ENCODE measurements around the gene FABP3. TPM values are rescaled to one million over a fixed set of nuclear protein-coding genes. Genes with fewer than 3 reads are reported as not detected.

The FABP3 gene
- total and polyA plus RNA-seq, 2 experiments from 2014 or later, result 19.3 to 50.2 TPM

GRCh38 chr1:31414980-31415370, 42.1 kb upstream of the FABP3 start:
- no peak for TF ChIP-seq JUNB (IDR thresholded peaks at IDR 0.05; ENCODE audit: unreplicated experiment)
- H3K4me1 ChIP-seq (ENCODE audit: insufficient read depth), result peaks cover 23% of the 10 kb centered on the region
- peaks cover 38% of the 10 kb centered on the region for H3K4me1 Mint-ChIP-seq
- H3K4me2 ChIP-seq, result peak overlapping the region; percentile 97
- H3K4me3 Mint-ChIP-seq, result peak overlapping the region; percentile 96
- peaks cover 27% of the 10 kb centered on the region for H3K27me3 Mint-ChIP-seq (ENCODE audit: insufficient read depth, low read depth, poor library complexity)
- 0 out of 2 replicates have a peak, but pooled peaks cover 2% of the 10 kb centered on the region for H3F3A ChIP-seq (replicated peaks; ENCODE audit: low read depth)
- H3K36me3 Mint-ChIP-seq (ENCODE audit: low read depth), result peaks cover 8% of the 10 kb centered on the region; the same call in 1 of the 3 replicates
- peaks cover 12% of the 10 kb centered on the region for H3K79me2 ChIP-seq (replicated peaks; ENCODE audit: insufficient read depth)
- no peak overlapping the region for H3K27ac ChIP-seq (ENCODE audit: low read depth)
- H3K9me3 Mint-ChIP-seq, result no peaks in the 10 kb centered on the region
- peaks cover 5% of the 10 kb centered on the region; the same call in 1 of the 2 replicates for H4K20me1 ChIP-seq (replicated peaks; ENCODE audit: insufficient read depth)
- ATAC-seq (no peak), DNase-seq (ENCODE audit: low spot score) (no peak)
- no peak overlapping the region; the same call in 1 of the 2 replicates for H2AFZ ChIP-seq
- H3K27ac Mint-ChIP-seq, result no peak overlapping the region
- peaks cover 10% of the 10 kb centered on the region; the same call in 1 of the 2 replicates for H3K27me3 ChIP-seq (ENCODE audit: insufficient read depth)
- H3K4me3 ChIP-seq, result peak overlapping the region; percentile 98; the same call in 1 of the 2 replicates
- no peaks in the 10 kb centered on the region for H3K36me3 ChIP-seq (ENCODE audit: insufficient read depth)
- no peaks in the 10 kb centered on the region for H3K9me2 ChIP-seq (ENCODE audit: insufficient read depth)

- H3K4me3 Mint-ChIP-seq, result peak overlapping the region; percentile 96
- H3K27ac Mint-ChIP-seq, result peak overlapping the region; percentile 93
Observed at GRCh38 chr1:31413405-31414001, 40.6 kb upstream of the FABP3 start.

More at GRCh38 chr1:31413405-31414001, 40.6 kb upstream of the FABP3 start:
- peaks cover 27% of the 10 kb centered on the region for H3K27me3 Mint-ChIP-seq (ENCODE audit: insufficient read depth, low read depth, poor library complexity)
- peak overlapping the region; percentile 97 for H3K4me2 ChIP-seq
- no peaks in the 10 kb centered on the region for H3K9me2 ChIP-seq (ENCODE audit: insufficient read depth)
- H4K20me1 ChIP-seq (replicated peaks; ENCODE audit: insufficient read depth), result no peaks in the 10 kb centered on the region
- peaks cover 10% of the 10 kb centered on the region; the same call in 1 of the 2 replicates for H3K27me3 ChIP-seq (ENCODE audit: insufficient read depth)
- H3K4me1 Mint-ChIP-seq, result peaks cover 43% of the 10 kb centered on the region
- H3F3A ChIP-seq (replicated peaks; ENCODE audit: low read depth), result 0 out of 2 replicates have a peak, but pooled peaks cover under 1% of the 10 kb centered on the region
- peaks cover 23% of the 10 kb centered on the region for H3K4me1 ChIP-seq (ENCODE audit: insufficient read depth)
- DNase-seq (ENCODE audit: low spot score), result peak; percentile 43
- H3K79me2 ChIP-seq (replicated peaks; ENCODE audit: insufficient read depth), result peaks cover 12% of the 10 kb centered on the region
- H3K9me3 Mint-ChIP-seq, result no peaks in the 10 kb centered on the region
- H3K27ac ChIP-seq (ENCODE audit: low read depth), result no peak overlapping the region
- no peak for TF ChIP-seq EZH2phosphoT487 (IDR thresholded peaks at IDR 0.05; ENCODE audit: unreplicated experiment)
- TF ChIP-seq NANOG (IDR thresholded peaks at IDR 0.05; ENCODE audit: borderline replicate concordance), result no peak
- TF ChIP-seq ZNF114 (CRISPR knock-in tag; IDR thresholded peaks at IDR 0.05), result no peak
- TF ChIP-seq EZH2 (IDR thresholded peaks at IDR 0.05; ENCODE audit: low read depth, unreplicated experiment), result no peak
- no peak for TF ChIP-seq STAT1 (IDR thresholded peaks at IDR 0.05; ENCODE audit: unreplicated experiment)
- TF ChIP-seq POLR2AphosphoS5 (IDR thresholded peaks at IDR 0.05; ENCODE audit: low read depth), result no peak
- no peak for TF ChIP-seq ZNF462 (CRISPR knock-in tag; IDR thresholded peaks at IDR 0.05)
- TF ChIP-seq JUNB (IDR thresholded peaks at IDR 0.05; ENCODE audit: unreplicated experiment), result no peak
- TF ChIP-seq CREB1 (CRISPR knock-in tag; IDR thresholded peaks at IDR 0.05; ENCODE audit: low read depth), result no peak
- peak overlapping the region; percentile 98 for H3K4me3 ChIP-seq
- peaks cover 8% of the 10 kb centered on the region; the same call in 1 of the 3 replicates for H3K36me3 Mint-ChIP-seq (ENCODE audit: low read depth)
- no peaks in the 10 kb centered on the region for H3K36me3 ChIP-seq (ENCODE audit: insufficient read depth)
- peak overlapping the region; percentile 95 for H2AFZ ChIP-seq
- peak; percentile 38 for ATAC-seq
